Measurements from ENCODE around the gene SMG1.
A peak's percentile ranks its signal among the peaks of the same experiment; 100 is the strongest.
"Not testable (repeated sequence)": the region's sequence is repeated elsewhere in the genome, so short reads cannot be mapped to it uniquely, and the experiment has no call there.

Gene SMG1

DNA sequence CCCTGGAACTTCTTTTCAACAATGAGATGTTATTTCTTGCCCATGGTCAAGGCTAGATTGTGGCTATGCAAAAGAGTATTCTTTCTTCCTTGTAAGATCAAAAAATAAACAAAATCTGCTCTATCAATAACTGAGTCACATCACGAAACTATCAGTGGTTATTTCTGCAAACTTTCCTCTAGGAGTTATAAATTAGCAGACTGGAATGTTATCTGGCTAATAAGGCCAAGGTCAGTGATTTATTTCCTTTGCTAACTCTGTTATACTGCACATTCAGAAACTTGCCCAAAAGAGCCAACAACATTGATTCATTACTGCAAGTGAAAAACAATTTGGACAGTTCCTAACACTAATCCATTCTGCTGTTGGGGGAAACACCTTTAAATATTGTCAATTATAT, 129.8 kb downstream of the SMG1 start:
- DNase-seq: no peak

- DNase-seq: no peak
Observed at GRCh38 chr16:18792836-18793433, 133.3 kb downstream of the SMG1 start.

GRCh38 chr16:18789850-18790706, 136.1 kb downstream of the SMG1 start, which contains the start of gene RPS15A:
Gene RPS15A, minus strand, starts transcription at chr16:18790334. Its CDS starts 1,221 bp downstream, at chr16:18789113.
- peak; percentile 99 for DNase-seq

DNA sequence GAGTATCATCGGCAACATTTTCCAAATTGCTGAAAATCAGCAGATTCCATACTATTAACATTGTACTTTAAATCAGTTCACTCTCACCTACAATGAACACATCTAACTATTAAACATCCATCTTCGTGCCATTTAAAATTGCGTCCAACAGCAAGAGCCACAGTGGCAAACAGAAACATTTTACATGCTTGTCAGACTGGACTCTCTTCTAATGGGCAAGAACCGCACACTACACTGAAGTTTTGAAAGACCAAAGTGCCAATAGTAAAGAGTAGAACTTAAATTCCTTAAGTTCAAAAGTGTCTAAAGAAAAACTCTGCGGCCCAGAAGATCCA, 136.7 kb downstream of the SMG1 start:
- DNase-seq: no peak

GRCh38 chr16:18788828-18789514, 137.2 kb downstream of the SMG1 start:
- DNase-seq: peak; percentile 36

- no peak for DNase-seq
Observed at GRCh38 chr16:18784917-18785623, 141.1 kb downstream of the SMG1 start.

DNA sequence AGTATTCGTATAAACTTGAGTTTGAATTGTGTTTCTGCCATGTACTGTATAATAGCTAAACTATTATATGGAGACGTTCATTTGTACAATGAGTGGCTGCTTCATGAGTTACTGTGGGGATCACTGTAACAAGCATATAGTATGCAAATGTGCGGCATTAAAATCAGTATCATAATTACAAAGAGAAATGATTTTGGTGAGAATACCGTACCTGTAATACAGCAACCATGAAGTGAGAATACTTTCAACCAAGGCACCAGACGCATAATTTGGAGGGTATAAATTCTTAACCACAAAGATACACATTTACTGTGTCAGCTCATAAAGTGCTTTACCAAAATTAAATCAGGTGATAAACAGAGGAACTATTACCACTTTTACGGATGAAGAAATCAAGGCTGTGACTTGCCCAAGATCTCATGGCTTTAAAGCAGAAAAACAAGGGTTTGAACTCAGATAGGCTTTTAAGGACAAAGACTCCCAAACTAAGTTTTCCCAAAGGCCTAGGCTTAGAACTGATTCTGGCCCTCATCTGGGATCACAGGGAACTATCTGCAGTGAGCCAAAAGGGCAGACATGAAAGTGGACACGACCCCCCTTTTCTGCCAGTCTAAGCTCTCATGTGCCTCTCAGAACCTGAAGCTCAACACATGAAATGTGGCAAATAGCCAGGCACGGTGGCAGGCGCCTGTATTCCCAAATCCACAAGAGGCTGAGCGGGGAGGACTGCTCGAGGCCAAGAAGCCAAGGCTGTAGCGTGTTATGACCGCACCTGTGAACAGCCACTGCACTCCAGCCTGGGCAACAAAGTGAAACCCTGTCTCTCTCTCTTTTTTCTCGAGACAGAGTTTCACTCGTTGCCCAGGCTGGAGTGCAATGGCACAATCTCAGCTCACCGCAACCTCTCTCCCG, 142.5 kb downstream of the SMG1 start:
- DNase-seq: no peak

GRCh38 chr16:18782697-18783429, 143.3 kb downstream of the SMG1 start:
- DNase-seq: no peak

- DNase-seq: not testable (repeated sequence)
Observed at GRCh38 chr16:18781232-18781631, 145.0 kb downstream of the SMG1 start.

- not testable (repeated sequence) for DNase-seq
Observed at GRCh38 chr16:18780460-18781026, 145.7 kb downstream of the SMG1 start.

DNA sequence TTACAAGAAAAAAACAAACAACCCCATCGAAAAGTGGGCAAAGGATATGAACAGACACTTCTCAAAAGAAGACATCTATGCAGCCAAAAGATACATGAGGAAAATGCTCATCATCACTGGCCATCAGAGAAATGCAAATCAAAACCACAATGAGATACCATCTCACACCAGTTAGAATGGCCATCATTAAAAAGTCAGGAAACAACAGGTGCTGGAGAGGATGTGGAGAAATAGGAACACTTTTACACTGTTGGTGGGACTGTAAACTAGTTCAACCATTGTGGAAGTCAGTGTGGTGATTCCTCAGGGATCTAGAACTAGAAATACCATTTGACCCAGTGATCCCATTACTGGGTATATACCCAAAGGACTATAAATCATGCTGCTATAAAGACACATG, 148.5 kb downstream of the SMG1 start:
- not testable (repeated sequence) for DNase-seq

GRCh38 chr16:18776334-18776733, 149.9 kb downstream of the SMG1 start:
- DNase-seq: not testable (repeated sequence)

GRCh38 chr16:18774651-18775050, 151.6 kb downstream of the SMG1 start:
- not testable (repeated sequence) for DNase-seq

DNA sequence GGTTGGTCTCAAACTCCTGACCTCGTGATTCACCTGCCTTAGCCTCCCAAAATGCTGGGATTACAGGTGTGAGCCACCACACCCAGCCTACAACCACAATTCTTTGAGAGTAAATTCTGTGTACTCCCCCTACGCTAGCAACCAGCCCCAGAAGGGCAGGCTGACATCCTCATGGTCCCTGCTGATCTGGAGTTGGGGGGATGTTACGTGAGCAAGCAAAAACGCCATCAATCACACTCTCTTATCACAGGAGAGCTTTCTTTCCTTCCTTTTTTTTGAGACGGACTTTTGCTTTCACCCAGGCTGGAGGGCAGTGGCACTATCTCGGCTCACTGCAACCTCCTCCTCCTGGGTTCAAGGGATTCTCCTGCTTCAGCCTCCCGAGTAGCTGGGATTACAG, 154.0 kb downstream of the SMG1 start:
- not testable (repeated sequence) for DNase-seq

DNA sequence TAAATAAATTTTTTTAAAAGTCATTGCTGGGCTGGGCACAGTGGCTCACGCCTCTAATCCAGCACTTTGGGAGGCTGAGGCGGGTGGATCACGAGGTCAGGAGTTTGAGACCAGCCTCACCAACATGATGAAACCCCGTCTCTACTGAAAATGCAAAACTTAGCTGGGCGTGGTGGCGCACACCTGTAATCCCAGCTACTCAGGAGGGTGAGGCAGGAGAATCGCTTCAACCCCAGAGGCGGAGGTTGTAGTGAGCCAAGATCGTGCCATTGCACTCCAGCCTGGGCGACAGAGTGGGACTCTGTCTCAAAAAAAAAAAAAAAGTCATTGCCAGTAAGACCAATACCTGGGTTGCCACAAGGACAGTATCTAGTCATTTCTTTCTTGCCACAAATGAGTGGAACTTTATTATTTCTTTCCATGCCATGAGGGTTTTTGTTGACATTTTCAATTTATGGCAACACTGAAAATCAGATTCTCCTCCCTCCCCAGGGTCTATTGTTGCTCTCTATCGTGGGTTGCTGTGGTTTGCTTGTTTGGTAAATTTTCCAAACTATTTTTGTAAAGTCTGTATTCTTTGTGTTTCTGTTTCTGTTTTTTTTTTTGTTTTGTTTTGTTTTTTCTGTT, 155.8 kb downstream of the SMG1 start:
- DNase-seq: not testable (repeated sequence)

DNA sequence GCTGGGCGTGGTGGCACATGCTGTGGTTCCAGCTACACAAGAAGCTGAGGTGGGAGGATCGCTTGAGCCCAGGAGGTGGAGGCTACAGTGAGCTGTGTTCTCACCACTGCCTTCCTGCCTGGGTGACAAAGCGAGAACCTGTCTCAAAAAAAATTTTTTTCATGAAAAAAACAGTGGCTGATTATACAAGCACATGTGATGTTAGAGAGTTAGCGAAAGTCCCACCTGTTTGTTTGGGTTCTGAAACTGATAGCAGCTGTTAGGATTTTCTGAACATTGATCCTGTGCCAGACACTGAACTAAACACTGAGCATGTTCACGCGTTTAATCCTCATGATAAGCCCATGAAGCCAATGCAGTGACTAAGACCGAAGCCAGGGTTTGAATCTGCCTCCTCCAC, 159.0 kb downstream of the SMG1 start:
- DNase-seq: peak; percentile 73

- not testable (repeated sequence) for DNase-seq
Observed at GRCh38 chr16:18762713-18763112, 163.5 kb downstream of the SMG1 start.

DNA sequence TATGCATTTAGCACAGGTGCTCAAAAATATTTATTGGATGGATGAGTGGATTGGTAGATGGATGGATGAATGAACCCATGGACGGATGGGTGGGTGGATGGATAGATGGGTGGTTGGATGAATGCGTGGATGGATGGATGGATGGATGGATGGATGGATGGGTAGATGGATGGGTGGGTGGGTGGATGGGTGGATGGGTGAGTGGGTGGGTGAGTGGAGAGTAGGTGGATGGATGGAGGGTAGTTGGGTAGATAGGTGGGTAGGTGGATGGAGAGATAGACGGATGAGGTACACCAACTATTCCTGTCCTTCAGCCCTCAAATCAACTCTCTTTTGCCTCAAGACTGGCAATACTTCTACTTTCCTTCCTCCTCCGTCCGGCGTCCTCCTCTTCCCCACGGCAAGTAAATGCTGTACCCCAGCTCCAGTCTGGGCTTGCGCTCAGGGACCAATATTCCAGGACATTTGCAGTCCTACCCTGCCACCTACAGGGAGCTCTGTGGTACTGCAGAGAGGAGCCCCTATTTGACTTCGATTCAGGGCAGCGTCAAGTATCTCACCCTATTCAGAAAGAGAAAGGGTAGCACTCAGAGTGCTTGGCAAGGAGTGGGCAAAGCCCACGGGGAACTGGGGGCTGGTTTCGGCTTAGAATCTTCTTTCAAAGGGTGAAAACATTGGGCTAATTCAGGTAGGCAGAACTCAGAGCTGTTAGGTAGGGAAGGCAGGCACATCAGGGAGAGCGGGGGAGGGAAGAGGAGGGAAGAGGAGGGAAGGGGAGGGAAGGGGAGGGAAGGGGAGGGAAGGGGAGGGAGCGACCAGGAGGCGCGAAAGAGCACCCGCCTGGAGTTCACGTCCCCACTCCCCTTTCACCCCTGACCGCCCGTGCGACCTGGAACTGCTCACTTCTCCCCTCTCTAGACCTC, 166.3 kb downstream of the SMG1 start:
- not testable (repeated sequence) for DNase-seq
